Mucosa of stomach (tissue), 1 donor: ENCODE data around the gene NUP107.

Experiments used
- H3K27me3 ChIP-seq: one replicate; pipeline ENCODE4 v1.7.0; 2013; ENCODE audit warnings: mild to moderate bottlenecking, low read length; ENCODE audit not compliant: control insufficient read depth, insufficient read depth
- H3K36me3 ChIP-seq: one replicate; pipeline ENCODE4 v1.7.0; 2013; ENCODE audit warnings: low read length; ENCODE audit not compliant: control insufficient read depth, insufficient read depth
- H3K4me1 ChIP-seq: one replicate; pipeline ENCODE4 v1.7.0; 2013; ENCODE audit warnings: mild to moderate bottlenecking, low read length; ENCODE audit not compliant: control insufficient read depth, insufficient read depth
- H3K4me3 ChIP-seq: one replicate; pipeline ENCODE4 v1.7.0; 2013; ENCODE audit warnings: low read length
- H3K9ac ChIP-seq: one replicate; pipeline ENCODE4 v1.7.0; 2013; ENCODE audit warnings: mild to moderate bottlenecking, low read length, moderate library complexity
- H3K9me3 ChIP-seq: one replicate; pipeline ENCODE4 v1.7.0; 2013; ENCODE audit warnings: mild to moderate bottlenecking, low read length, moderate library complexity; ENCODE audit not compliant: control insufficient read depth
- donor health status: Pancreatic carcinoma.

Gene NUP107

DNA sequence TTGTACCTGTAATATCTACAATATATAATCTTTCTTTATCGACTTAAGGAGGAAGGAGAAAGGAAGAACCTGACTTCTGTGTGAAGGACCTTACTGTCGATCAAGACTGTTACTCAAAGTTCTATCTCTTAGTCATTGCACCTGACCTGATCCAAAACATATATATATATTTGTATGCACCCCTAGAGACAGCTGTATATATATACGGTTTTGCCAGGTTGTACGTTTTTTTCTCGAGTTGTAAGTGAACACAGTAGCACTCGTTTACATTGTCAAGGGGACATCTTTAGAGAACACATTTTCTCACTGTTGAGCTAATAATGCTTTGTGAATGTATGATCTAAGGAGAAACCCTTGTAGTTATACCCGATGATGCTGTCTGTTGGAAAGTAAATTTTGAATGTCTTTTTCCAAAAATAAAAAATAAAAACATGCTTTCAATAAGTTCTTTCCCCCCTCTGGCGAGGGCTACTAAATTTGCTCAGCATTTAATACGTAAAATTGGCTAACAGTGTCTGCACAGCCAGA lies 58.7 kb downstream of the NUP107 start:
- Histone ChIP-seq H3K4me3 (peak overlapping the region; percentile 96), H3K9me3 (no peaks in the 10 kb centered on the region), H3K9ac (peak overlapping the region; percentile 85), H3K36me3 (no peaks in the 10 kb centered on the region), H3K4me1 (peaks cover 11% of the 10 kb centered on the region), H3K27me3 (no peaks in the 10 kb centered on the region)

DNA sequence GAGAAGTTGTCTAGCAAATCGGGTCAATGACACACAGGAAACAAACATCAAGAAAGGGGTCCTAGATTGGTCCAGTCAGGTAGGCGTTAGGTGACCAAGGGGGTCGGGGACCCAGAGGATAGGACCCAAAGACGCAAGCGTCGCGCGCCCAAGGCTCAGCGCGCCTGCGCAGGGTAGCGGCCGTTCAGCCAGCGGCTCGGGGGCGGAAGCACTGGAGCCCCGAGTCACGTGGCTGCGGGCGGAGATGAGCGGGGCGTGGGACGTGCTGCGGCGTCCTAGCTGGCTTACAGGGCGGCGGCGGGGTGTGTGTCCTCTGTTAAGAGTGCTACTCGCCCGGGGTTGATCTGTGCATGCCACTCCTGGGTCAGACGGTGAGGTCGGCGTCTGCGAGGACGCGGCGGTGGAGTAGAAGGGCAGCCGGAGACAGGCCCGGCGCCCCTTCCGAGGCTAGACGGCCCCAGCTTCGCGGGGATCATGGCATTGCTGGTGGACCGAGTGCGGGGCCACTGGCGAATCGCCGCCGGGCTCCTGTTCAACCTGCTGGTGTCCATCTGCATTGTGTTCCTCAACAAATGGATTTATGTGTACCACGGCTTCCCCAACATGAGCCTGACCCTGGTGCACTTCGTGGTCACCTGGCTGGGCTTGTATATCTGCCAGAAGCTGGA lies 59.3 kb downstream of the NUP107 start, which contains the start of gene SLC35E3:
Gene SLC35E3, plus strand, starts transcription at position 273 of the 668 bp plus-strand sequence. Its CDS starts 202 bp downstream, at position 475.
- Histone ChIP-seq H3K9me3 (no peaks in the 10 kb centered on the region), H3K27me3 (no peaks in the 10 kb centered on the region), H3K36me3 (no peaks in the 10 kb centered on the region), H3K4me1 (peaks cover 11% of the 10 kb centered on the region), H3K9ac (peak within 1 kb of the TSS; percentile 85), H3K4me3 (peak within 1 kb of the TSS; percentile 96)

DNA sequence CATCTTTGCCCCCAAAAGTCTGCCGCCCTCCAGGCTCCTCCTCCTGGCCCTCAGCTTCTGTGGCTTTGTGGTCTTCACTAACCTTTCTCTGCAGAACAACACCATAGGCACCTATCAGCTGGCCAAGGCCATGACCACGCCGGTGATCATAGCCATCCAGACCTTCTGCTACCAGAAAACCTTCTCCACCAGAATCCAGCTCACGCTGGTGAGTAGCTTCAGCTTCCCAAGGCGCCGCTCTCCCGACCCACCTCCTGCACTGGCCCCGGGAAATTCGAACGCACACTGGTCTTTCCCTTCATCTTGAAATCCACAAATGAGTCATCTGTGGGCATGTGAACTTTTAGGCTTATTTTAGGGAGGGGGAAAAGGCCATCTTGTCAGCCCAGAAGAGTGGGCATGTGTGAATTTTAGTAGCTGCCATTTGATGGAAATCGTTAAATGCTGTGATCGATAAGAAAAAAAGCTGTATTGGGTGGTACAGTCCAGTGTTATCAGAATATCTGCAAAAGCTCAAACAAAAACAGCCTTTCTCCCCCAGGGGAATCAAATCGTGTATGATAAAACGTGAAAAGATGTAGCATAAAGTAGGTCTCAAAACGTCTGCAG lies 59.9 kb downstream of the NUP107 start:
- peak overlapping the region; percentile 85 for H3K9ac ChIP-seq
- H3K4me3 ChIP-seq, result peak overlapping the region; percentile 96
- no peaks in the 10 kb centered on the region for H3K27me3 ChIP-seq
- peaks cover 11% of the 10 kb centered on the region for H3K4me1 ChIP-seq
- no peaks in the 10 kb centered on the region for H3K9me3 ChIP-seq
- no peaks in the 10 kb centered on the region for H3K36me3 ChIP-seq

DNA sequence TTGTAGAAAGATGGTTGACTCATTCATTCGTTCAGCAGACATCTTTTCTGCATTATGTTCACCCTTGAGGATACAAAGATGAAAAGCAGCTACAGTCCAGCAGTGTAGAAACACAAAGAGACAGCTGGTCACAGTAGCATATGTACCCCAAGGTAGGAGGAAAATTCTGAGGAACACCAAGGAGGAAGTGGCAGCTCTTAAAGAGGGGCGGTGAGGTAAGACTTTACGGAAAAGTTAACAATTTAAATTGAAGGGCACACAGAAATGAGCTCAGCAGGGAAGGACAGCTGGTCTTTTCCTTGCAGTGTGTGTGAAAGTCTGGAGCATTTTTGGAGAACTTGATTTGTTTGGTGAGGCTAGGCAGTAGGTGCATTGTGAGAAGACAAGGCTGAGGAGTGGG lies 62.7 kb downstream of the NUP107 start:
- H3K4me1 ChIP-seq, result peaks cover 11% of the 10 kb centered on the region
- H3K4me3 ChIP-seq, result no peak overlapping the region
- no peaks in the 10 kb centered on the region for H3K36me3 ChIP-seq
- no peaks in the 10 kb centered on the region for H3K27me3 ChIP-seq
- no peaks in the 10 kb centered on the region for H3K9me3 ChIP-seq
- no peak overlapping the region for H3K9ac ChIP-seq

DNA sequence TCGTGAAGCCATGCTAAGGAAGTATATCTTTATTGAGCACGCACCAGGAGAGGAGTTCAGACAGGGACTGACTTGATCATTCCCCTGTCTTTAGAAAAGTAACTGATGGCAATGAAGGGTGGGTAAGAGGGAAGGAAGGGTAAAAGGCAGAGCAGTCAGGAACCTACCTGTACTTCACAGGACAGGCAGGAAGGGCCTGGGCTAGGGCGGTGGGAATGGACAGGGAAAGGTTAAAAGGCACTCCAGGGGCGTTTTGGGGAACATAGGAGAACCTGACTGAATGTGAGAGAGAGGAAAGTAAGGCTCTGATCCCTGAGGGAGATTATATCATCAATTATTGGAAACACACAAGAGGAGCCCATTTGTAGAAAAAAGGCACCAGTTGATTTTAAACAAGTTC lies 63.1 kb downstream of the NUP107 start:
- H3K9ac ChIP-seq, result no peak overlapping the region
- no peak overlapping the region for H3K4me3 ChIP-seq
- no peaks in the 10 kb centered on the region for H3K9me3 ChIP-seq
- H3K4me1 ChIP-seq, result peaks cover 11% of the 10 kb centered on the region
- H3K27me3 ChIP-seq, result no peaks in the 10 kb centered on the region
- no peaks in the 10 kb centered on the region for H3K36me3 ChIP-seq

DNA sequence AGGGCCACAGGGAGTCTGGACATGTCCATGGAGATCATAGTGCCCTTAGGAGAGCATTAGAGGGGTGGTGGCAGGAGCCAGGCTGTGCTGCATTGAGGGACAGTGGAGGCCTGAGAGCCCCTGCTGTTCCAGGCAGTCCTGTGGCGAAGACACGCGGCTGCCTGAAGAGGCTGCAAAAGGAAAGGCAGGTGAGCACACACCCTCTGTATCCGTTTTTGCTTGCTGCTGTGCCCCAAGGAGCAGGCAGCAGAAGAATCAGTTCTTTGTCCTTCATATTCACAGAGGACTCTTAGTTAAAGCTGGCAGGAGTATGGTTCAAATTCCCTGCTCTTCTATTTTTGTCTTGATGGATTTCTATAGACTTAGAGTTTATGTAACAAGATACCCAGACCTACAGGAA lies 63.7 kb downstream of the NUP107 start:
- H3K4me3 ChIP-seq, result no peak overlapping the region
- no peak overlapping the region for H3K9ac ChIP-seq

DNA sequence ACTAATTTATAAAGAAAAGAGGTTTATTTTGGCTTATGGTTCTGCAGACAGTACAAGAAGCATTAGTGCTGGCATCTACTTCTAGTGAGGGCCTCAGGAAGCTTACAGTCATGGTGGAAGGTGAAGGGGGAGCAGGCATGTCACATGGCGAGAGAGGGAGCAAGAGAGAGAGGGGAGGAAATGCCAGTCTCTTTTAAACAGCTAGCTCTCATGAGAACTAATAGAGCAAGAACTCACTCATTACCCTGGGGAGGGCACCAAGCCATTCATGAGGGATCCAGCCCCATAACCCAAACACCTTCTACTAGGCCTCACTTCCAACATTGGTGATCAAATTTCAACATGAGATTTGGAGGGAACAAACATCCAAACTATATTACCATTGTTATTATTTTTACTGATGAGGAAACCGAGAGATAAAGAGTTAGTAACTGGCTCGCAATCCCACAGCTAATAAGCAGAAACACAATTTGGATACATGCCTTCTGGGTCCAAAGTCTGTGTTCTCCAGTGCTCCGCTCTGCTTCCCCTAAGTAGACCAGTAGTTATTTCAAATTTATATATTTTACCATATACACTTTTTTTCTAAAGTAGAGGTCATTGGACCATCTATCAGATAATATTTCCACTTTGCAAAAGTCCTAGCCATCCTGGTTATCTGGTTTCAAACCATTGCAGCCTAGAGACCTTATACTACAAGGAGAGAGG lies 68.9 kb downstream of the NUP107 start:
- Histone ChIP-seq H3K4me3 (no peak overlapping the region), H3K36me3 (no peaks in the 10 kb centered on the region), H3K4me1 (no peaks in the 10 kb centered on the region), H3K9ac (no peak overlapping the region), H3K27me3 (no peaks in the 10 kb centered on the region), H3K9me3 (no peaks in the 10 kb centered on the region)

More for the DNA sequence above, 63.7 kb downstream of the NUP107 start:
- H3K36me3 ChIP-seq, result no peaks in the 10 kb centered on the region
- H3K9me3 ChIP-seq, result no peaks in the 10 kb centered on the region
- peaks cover 11% of the 10 kb centered on the region for H3K4me1 ChIP-seq
- no peaks in the 10 kb centered on the region for H3K27me3 ChIP-seq

DNA sequence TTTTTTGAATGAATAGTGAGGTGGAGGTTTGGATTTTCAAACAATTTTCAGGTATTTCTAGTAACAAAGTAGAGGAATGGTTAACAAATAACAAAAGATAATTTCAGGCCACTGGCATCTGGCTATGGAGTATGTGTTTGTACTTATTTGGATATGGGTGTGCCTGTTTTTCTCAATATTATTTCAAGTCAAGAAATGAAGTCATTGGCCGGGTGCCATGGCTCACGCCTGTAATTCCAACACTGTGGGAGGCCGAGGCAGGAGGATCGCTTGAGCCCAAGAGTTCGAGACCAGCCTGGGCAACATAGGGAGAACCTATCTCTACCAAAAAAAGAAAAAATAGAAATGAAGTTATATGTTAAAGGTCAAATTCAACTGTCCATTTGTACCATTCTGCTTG lies 73.1 kb downstream of the NUP107 start:
- H3K4me3 ChIP-seq, result no peak overlapping the region
- H3K27me3 ChIP-seq, result no peaks in the 10 kb centered on the region
- no peak overlapping the region for H3K9ac ChIP-seq
- no peaks in the 10 kb centered on the region for H3K9me3 ChIP-seq
- no peaks in the 10 kb centered on the region for H3K4me1 ChIP-seq
- no peaks in the 10 kb centered on the region for H3K36me3 ChIP-seq

DNA sequence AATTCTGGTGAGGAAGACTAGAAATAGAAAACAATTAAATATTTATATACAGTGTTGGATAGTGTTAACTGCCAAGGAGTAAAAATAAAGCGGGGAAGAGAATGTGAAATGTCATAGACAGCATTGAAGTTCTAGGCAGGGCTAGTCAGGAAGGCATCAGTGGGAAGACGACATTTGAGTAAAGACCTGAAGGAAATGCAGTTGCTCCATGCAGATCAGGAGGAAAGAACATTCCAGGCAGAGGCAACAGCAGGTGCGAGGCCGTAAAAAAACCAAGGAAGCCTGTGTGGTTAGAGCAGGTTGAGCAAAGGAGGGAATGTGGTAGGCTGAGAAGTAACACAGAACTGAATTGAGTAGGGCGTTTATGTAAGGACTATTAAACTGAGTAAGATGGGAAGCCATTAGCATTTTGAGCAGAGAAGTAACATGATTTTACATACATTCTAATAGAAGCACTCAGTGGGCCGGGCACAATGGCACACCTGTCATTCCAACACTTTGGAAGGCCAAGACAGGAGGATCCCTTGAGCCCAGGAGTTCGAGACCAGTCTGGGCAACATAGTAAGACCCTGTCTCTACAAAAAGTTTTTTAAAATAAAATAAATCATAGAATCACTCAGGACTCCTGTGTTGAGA lies 74.1 kb downstream of the NUP107 start:
- no peaks in the 10 kb centered on the region for H3K4me1 ChIP-seq
- no peaks in the 10 kb centered on the region for H3K9me3 ChIP-seq
- no peak overlapping the region for H3K4me3 ChIP-seq
- H3K36me3 ChIP-seq, result no peaks in the 10 kb centered on the region
- H3K27me3 ChIP-seq, result no peaks in the 10 kb centered on the region
- no peak overlapping the region for H3K9ac ChIP-seq

DNA sequence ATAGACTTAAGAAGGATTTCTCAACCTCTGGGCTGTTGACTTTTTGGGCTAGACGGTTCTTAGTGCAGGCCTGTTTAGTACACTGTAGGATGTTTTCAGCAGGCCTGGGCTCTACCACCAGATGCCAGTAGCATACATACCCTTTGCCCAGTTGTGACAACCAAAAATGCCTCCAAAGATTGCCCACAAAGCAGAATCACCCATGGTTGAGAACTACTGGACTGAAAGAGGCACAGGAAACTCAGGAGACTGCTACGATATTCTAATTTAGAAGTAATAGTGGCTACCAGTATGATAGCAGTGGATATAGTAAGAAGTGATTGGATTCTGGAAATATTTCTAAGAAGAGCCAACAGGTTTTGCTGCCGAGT lies 74.6 kb downstream of the NUP107 start:
- Histone ChIP-seq H3K9ac (no peak overlapping the region), H3K27me3 (no peaks in the 10 kb centered on the region)

DNA sequence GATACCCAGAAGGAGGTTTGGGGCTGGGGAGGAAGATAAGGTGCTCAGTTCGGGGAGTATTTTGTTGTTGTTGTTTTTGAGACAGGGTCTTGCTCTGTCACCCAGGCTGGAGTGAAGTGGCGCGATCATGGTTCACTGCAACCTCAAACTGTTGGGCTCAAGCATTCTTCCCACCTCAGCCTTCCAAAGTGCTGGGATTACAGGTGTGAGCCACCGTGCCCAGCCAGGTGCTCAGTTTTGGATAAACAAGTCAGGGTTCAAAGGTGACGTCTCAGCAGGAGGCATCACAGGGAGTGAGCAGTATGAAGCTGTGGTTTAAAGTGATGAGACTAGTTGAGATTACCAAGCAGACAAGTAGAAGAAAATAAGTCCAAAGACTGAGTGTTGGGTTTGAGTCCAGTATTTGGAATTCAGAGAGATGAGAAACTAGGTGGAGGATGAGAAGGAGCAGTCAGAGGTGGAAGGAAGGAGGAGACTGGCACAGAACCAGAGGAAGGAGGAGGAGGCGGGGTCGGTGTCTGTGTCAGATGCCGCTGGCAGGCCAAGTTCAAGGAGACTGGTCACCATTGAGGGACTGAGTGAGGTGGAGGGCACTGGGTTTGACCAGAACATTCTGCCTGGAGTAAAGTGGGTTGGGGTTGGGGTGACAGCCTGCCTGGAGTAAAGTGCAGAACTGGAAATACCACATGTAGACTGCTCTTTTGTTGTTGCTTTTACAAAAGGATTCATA lies 75.3 kb downstream of the NUP107 start:
- Histone ChIP-seq H3K4me3 (no peak overlapping the region), H3K36me3 (no peaks in the 10 kb centered on the region), H3K4me1 (no peaks in the 10 kb centered on the region), H3K9ac (no peak overlapping the region), H3K27me3 (no peaks in the 10 kb centered on the region), H3K9me3 (no peaks in the 10 kb centered on the region)

More for the DNA sequence above, 74.6 kb downstream of the NUP107 start:
- Histone ChIP-seq H3K4me3 (no peak overlapping the region), H3K36me3 (no peaks in the 10 kb centered on the region), H3K4me1 (no peaks in the 10 kb centered on the region), H3K9me3 (no peaks in the 10 kb centered on the region)
